GM03348 (cell line): Measurements from ENCODE around the gene SNRNP70.
"Not testable (repeated sequence)": the region's sequence is repeated elsewhere in the genome, so short reads cannot be mapped to it uniquely, and the experiment has no call there.

ENCODE experiments used
- DNase-seq: peaks from one replicate; pipeline ENCODE4 v3.0.0; 2012; ENCODE audit warnings: low spot score

The SNRNP70 gene, protein sequence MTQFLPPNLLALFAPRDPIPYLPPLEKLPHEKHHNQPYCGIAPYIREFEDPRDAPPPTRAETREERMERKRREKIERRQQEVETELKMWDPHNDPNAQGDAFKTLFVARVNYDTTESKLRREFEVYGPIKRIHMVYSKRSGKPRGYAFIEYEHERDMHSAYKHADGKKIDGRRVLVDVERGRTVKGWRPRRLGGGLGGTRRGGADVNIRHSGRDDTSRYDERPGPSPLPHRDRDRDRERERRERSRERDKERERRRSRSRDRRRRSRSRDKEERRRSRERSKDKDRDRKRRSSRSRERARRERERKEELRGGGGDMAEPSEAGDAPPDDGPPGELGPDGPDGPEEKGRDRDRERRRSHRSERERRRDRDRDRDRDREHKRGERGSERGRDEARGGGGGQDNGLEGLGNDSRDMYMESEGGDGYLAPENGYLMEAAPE

DNA sequence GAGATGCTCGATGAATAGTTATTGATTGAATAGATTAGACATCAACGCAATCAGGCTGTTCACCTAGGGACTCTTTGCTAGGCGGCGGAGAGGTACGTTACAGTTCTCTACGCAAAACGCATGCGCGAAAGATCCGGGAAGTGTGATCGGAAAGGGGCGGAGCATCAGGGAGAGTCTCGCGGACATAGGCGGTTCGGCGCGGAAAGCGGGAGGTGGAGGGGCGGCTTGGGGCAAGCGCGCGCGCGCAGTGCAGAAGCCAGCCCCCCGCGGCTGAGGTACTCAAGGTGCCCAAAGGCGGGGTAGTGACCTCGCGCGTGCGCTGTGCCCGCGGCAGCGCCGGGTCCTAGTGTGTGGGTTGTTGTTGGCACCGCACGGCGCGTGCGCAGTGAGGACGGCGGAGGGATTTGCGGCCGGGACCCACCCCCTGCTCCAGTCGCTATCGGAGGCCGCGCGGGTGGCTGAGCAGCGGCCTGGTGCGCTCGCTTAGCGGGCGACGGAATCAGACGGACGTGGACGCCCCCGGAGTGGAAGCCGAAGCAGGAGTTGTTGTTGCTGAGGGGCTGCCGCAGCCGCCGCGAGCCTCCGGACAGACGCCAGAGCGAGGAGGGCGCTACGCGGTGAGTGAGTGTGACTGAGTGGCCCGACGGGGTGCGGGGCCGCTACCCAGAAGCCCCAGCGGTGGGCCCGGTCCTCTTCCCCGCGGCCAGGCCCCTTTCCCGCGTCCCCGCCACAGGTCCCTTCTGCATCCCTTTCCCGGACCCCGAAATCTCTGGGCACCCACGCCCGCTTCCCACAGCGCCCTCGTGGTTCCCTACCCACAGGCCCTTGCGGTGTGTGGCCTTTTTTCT is at the start of gene SNRNP70:
Gene SNRNP70 (plus strand): TSS at position 432 of the 848 bp plus-strand sequence. CDS start 964 bp downstream, outside the sequence.
- DNase-seq: peak; percentile 100

- not testable (repeated sequence) for DNase-seq
These were observed 48.4 kb upstream of the SNRNP70 start, which contains the start of gene CGB1 for GRCh38 chr19:49036815-49037214. TSS of gene CGB1 (minus strand) at chr19:49036895. CDS start at chr19:49036711, 184 bp downstream.

- DNase-seq: not testable (repeated sequence)
These were observed 47.1 kb upstream of the SNRNP70 start for GRCh38 chr19:49038111-49038510.

DNA sequence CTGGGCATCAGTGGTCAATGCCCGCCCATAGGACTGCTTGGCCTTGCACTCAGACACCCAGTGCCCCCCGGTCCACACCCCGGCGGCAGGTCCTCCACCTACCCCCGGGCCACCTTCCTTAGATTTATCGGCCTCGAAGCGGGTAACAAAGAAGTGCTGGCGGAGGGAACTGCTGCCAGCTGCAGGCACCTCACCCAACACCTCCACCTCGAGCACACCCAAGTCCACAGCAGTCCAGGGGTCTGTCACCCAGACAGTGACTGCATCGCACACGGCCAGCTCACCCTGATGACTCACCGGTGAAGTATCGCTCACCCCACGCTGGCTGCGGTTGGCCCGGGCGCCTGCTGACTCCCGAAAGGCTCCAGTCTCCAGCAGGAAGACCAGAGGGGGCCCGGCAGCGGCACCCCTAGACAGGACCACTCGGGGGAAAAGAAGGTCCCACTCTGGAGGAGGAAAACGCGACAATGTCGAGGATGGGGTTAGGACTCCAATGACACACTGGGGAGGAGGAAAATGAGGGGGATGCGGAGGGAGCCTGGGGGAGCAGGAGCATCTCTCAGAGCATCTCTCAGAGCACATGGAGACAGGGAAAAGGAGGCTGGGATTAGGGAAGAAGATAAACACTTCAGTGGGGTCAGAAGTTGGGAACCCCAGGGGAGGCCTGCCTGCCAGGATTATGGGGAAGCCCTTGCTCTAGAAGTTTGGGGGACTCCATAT is 46.5 kb upstream of the SNRNP70 start:
- peak; percentile 63 for DNase-seq

- not testable (repeated sequence) for DNase-seq
These were observed 45.5 kb upstream of the SNRNP70 start for GRCh38 chr19:49039736-49040135.

DNA sequence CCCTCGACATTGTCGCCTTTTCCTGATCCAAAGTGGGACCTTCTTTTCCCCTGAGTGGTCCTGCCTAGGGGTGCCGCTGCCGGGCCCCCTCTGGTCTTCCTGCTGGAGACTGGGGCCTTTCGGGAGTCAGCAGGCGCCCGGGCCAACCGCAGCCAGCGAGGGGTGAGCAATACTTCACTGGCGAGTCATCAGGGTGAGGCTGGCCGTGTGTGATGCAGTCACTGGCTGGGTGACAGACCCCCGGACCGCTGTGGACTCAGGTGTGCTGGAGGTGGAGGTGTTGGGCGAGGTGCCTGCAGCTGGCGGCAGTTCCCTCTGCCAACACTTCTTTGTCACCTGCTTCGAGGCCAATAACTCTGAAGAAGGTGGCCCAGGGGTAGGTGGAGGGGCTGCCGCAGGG is 43.1 kb upstream of the SNRNP70 start:
- no peak for DNase-seq

DNA sequence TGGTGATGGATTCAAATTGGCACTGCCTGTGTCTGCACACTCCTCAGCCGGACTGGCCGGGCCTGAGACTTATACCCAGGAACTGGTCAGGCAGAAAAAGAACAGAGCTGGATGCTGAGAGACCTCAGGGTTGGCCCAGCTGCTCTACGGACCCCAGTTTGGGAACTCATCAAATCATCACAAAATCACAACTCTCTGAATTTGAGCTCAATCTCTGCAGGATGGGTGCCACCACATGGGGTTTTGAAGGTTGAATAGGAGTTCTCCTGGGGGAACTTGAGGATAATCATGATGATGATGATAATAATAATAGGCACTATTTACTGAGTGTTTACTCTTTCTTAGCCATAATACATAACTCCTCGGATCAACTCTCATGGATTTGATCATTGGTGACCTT is 42.6 kb upstream of the SNRNP70 start:
- not testable (repeated sequence) for DNase-seq

GRCh38 chr19:49043548-49043947 is 41.7 kb upstream of the SNRNP70 start, which contains the start of gene CGB5:
TSS of gene CGB5 (plus strand) at chr19:49043848. CDS start at chr19:49044210, 362 bp downstream.
- DNase-seq: not testable (repeated sequence)

- not testable (repeated sequence) for DNase-seq
These were observed 36.2 kb upstream of the SNRNP70 start, which contains the start of gene CGB8 for GRCh38 chr19:49049011-49049410. TSS of gene CGB8 (minus strand) at chr19:49049111. CDS start at chr19:49048739, 372 bp downstream.

GRCh38 chr19:49049834-49050233 is 35.4 kb upstream of the SNRNP70 start:
- DNase-seq: not testable (repeated sequence)

DNA sequence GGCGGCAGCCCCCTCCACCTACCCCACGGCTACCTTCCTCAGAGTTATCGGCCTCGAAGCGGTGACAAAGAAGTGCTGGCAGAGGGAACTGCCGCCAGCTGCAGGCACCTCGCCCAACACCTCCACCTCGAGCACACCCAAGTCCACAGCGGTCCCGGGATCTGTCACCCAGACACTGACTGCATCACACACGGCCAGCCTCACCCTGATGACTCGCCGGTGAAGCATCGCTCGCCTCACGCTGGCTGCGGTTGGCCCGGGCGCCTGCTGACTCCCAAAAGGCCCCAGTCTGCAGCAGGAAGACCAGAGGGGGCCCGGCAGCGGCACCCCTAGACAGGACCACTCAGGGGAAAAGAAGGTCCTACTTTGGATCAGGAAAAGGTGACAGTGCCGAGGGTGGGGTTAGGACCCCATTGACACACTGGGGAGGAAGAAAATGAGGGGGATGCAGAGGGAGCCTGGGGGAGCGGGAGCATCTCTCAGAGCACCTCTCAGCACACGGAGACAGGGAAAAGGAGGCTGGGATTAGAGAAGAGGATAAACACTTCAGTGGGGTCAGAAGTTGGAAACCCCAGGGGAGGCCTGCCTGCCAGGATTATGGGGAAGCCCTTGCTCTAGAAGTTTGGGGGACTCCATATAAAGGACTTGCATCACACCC is 34.7 kb upstream of the SNRNP70 start:
- DNase-seq: peak; percentile 71

DNA sequence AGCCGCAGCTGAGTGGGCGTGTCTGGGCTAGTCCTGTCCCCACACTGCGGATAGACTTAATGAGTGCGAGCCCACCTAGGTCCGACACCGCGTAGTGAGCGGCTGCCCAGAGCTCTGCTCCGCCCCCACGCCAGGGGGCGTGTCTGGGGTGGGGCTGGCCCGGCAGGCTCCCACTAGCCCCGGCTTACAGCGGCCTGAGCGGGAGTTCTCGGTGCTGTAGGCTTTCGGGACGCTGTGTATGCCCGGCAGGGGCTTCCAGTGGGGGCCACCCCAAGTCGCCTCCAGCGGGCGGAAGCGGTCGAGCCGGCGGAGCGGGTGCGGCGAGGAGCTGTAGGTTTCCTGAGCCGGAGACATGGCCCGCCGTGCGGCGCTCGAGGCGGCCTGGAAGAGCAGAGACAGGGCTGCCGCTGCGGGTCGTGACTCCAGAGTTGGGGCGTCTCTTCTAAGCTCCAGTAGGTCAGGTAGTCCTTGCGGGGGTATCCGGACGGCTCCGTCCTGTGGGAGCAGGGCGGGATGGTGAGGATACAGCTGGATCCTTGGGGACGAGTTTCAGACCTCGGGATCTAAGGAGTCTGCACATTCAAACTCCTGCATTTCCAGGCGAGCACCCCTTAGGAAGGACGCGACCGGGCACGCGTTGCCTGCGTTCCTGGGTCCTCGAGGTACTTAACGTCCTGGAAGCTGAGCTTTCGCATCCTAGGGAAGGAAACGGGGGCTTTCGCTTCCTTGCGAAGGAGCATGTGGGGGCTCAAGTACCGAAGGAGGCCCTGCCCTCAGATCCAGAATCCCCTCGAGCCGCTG is 28.9 kb upstream of the SNRNP70 start:
- peak; percentile 93 for DNase-seq

- DNase-seq: not testable (repeated sequence)
These were observed 28.2 kb upstream of the SNRNP70 start for GRCh38 chr19:49056902-49057596.

DNA sequence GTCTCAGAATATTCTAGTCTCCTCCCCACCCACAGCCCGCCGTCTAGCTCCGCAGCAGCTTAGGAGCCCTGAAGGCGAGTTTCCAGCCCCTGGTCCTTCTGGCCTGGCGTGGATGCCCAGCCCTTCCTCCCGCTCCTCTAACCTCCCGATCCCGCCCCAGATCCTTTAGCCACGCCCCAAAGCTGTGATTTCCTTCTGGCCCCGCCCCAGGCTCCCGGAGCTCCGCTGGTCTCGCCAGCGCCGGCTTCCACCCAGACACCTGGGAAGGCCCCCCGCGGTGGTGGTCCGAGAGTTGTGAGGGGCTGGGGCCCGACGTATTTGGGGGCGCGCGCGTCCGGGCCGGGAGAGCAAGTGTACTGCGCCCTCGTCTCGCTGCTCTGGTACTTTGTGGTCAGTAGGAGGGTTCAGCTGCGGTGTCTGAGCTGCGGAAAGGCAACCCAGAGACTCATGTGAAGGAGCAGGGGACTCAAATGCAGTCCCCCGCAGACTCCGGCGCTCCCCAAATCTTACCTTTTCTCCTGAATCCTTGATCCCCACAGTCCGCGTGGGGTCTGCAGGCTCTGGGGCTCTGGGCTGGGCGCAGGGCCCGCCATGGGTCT is 27.5 kb upstream of the SNRNP70 start, which contains the start of gene CGB7:
Gene CGB7 (minus strand): TSS at position 114 of the 599 bp plus-strand sequence. CDS start 2,374 bp downstream, outside the sequence.
- DNase-seq: peak; percentile 92

GRCh38 chr19:49058562-49058961 is 26.7 kb upstream of the SNRNP70 start:
- DNase-seq: peak; percentile 67

GRCh38 chr19:49059053-49059452 is 26.2 kb upstream of the SNRNP70 start:
- no peak for DNase-seq

- no peak for DNase-seq
These were observed 24.3 kb upstream of the SNRNP70 start for GRCh38 chr19:49061000-49061399.

- DNase-seq: no peak
These were observed 23.8 kb upstream of the SNRNP70 start for GRCh38 chr19:49061445-49061844.

DNA sequence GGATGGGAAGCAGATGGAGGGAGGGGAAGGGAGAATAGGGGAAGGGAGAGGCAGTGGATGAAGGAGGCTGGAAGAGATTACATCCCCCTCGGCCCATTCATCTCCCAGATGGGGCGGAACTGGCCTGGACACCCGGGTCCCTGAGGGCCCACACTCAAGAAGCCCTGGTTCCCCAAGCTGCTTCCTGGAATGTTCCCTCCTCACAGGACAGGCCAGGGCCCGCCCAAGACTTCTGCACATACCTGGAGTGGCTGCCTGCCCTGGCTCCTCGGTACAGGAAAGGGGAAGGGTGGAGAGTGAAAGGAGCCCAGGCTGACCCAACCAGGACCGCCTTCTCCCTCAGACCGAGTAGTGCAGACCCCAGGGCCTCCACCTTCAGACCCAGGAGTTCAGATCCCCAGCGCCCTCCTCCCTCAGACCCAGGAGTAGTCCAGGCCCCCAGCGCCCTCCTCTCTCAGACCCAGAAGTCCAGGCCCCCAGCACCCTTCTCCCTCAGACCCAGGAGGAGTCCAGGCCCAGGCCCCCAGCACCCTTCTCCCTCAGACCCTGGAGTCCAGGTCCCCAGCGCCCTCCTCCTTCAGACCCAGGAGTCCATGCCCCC is 21.1 kb upstream of the SNRNP70 start:
- DNase-seq: no peak
